ENCODE measurements around the gene SYTL4. TPM values are rescaled to one million over a fixed set of nuclear protein-coding genes. Genes with fewer than 3 reads are reported as not detected.
A peak's percentile ranks its signal among the peaks of the same experiment; 100 is the strongest.

SYTL4 gene
- total RNA-seq, 1 donor from 2014 or later = 15.3 TPM

DNA sequence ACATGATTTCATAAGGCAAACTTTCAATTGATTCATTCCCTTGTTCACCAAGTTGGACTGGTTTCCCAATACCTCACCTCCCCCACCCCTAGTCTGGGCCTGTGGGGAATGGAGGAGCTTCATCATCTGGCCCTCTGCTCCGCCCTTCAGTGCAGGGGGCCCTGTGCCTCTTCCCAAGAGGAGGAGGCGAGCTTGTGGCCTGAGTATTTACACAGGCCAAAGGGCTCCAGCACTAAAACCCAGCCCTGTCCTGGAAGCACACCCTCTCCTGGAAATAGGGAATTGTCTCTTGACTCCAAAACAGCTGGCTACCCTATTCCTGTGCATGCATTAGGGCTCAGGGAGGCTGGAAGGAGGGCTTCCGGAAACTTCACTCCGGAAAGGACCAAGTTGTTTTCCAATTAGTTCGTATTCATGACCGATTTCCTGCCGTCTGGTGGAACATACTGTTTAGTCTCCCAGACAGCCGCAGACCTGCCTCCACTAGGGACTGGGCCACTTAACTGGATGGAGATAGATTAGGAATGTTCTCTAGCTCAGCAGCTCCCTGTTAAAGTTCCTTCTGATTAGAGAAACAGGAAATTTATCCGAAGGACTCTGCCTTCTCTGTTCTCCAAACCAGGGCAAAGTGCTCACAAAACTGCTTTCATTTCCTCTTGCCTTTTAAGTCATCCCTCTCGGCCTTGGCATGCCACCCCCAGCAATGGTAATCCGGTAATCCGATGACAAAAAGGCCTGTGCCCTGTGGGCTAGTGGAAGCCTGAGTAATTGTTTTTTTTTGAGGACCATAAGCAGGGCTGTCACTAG lies 82.2 kb downstream of the SYTL4 start:
- intact Hi-C loops (cut with DNase I) = no loop called here
- Histone ChIP-seq H3K27me3 (ENCODE audit: low read depth) (no peaks in the 10 kb centered on the region), H3K4me1 (peaks cover 5% of the 10 kb centered on the region), H3K9me3 (no peaks in the 10 kb centered on the region), H3K4me3 (no peak overlapping the region), H3K36me3 (no peaks in the 10 kb centered on the region), H3K27ac (peak overlapping the region; percentile 75)
- DNase-seq (peak; percentile 45), ATAC-seq (peak; percentile 75 to 82)
- TF ChIP-seq, protein P1, sequence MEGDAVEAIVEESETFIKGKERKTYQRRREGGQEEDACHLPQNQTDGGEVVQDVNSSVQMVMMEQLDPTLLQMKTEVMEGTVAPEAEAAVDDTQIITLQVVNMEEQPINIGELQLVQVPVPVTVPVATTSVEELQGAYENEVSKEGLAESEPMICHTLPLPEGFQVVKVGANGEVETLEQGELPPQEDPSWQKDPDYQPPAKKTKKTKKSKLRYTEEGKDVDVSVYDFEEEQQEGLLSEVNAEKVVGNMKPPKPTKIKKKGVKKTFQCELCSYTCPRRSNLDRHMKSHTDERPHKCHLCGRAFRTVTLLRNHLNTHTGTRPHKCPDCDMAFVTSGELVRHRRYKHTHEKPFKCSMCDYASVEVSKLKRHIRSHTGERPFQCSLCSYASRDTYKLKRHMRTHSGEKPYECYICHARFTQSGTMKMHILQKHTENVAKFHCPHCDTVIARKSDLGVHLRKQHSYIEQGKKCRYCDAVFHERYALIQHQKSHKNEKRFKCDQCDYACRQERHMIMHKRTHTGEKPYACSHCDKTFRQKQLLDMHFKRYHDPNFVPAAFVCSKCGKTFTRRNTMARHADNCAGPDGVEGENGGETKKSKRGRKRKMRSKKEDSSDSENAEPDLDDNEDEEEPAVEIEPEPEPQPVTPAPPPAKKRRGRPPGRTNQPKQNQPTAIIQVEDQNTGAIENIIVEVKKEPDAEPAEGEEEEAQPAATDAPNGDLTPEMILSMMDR (IDR thresholded peaks at IDR 0.05) = no peak

DNA sequence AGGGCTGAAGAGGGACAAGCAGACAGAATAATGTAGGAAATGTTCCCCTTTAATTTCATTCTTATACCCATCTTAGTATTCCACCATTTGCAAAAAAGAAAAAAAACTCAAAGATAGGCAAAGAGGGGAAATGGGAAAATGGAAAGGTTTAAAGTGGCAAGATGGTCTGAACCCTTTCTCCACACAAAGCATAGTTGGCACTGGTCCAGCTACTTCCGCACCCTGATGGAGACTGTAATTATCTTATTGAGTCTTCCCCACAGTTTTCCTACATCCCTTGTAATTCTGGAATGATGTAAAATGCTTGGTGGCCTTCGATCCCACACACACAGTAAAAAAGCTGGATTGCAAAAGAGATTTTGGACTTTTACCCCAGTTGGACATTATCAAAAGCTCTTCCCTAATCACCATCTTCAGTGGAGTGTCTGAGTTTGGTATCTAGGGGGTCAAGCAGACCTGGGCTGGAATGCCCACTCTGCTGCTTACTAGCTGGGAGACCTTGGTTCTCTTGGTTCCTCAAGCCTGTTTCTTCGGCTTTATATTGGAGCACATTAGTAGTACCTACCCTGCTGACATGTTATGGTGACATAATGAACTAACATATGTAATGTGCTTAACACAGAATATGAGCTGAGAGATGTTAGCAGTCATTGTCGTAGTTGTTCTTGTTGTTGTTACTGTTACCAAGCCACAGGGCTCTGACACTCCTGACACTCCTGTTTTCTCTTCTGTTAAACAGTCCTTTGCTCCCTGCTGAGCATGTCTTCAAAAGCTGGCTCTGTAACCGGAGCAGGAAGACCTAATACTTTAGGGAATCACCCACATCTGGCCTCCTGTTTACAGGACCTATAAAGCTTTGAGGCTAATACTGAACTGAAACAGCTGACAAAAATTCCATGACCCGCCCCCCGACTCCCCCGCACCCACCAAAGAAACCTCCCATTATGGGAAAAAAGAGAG lies 83.2 kb downstream of the SYTL4 start:
- TF ChIP-seq, protein P1 (IDR thresholded peaks at IDR 0.05) = no peak
- DNase-seq (no peak), ATAC-seq (peak; percentile 7 to 17)
- H3K27ac ChIP-seq = peak overlapping the region; percentile 75
- no peaks in the 10 kb centered on the region for H3K27me3 ChIP-seq (ENCODE audit: low read depth)
- H3K9me3 ChIP-seq = no peaks in the 10 kb centered on the region
- H3K4me1 ChIP-seq = peaks cover 5% of the 10 kb centered on the region
- no peak overlapping the region for H3K4me3 ChIP-seq
- H3K36me3 ChIP-seq = no peaks in the 10 kb centered on the region
- intact Hi-C loops (cut with DNase I) = no loop called here

DNA sequence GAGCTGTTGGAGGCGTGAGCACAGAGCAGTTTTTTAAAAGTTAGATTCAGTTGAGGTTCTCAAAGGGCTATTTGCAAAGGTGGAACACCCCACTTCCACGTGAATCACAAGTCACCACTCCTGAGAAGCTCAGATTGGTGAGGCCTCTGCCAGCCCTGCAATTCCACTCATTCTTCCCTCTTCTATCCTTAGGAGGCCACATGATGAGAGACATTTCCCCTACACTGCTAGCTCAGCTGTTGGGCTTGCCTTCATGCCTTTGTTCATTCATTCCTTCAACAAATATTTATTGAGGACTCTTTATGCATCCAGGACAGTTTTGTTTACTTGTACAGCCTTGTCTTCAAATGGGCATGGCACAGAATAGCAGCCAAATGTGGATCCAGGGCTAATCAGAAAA lies 84.2 kb downstream of the SYTL4 start:
- ATAC-seq = no peak
- intact Hi-C loops (cut with DNase I) = no loop called here

DNA sequence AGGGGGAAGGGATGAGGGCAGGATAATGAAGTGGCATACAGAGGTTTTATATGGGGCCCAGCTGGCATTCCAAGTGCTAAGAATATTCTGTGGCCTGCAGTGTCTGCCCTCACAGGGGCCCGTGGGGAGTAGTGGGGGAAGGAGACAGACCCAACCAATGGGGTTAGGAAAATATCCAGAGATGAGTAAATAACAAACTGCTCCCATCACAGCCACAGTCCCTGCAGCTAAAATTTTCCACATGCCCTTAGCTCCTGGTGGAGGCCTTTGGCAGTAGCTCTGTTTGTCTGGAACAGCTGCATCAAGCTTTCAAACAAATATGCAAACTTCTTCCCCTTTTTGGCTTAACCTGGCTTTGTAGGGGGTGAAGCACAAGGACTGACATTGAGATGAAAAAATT lies 84.8 kb downstream of the SYTL4 start:
- ATAC-seq = peak; percentile 6 to 34

More for the DNA sequence above, 84.2 kb downstream of the SYTL4 start:
- Histone ChIP-seq H3K27me3 (ENCODE audit: low read depth) (no peaks in the 10 kb centered on the region), H3K27ac (peak overlapping the region; percentile 75), H3K4me1 (peaks cover 5% of the 10 kb centered on the region), H3K36me3 (no peaks in the 10 kb centered on the region), H3K9me3 (no peaks in the 10 kb centered on the region), H3K4me3 (no peak overlapping the region)
- no peak for DNase-seq
- TF ChIP-seq, protein P1 (IDR thresholded peaks at IDR 0.05) = no peak

DNA sequence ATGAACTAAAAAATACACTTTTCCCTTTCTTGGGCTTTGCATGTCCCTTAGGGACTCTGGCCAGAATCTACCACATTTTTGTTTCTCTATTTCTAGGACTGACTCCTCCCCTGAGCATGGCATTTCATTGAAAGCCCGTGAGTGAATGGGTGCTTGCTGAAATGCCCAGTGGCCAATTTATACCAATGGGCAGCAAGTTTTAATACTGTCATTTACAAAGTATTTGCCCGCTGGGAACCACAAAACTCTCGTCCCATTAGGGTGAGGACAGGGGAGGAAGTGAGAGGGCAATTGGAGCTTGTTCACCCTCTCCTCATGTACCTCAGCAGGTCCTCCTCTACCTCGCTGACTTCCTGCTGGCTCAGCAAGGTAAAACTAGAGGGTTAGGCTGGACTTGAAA lies 86.8 kb downstream of the SYTL4 start:
- no peaks in the 10 kb centered on the region for H3K9me3 ChIP-seq
- peak overlapping the region; percentile 58 for H3K27ac ChIP-seq
- H3K4me1 ChIP-seq = peaks cover 5% of the 10 kb centered on the region
- H3K4me3 ChIP-seq = peak overlapping the region; percentile 37
- H3K36me3 ChIP-seq = no peaks in the 10 kb centered on the region
- TF ChIP-seq, protein P1 (IDR thresholded peaks at IDR 0.05) = no peak
- intact Hi-C loops (cut with DNase I) = no loop called here
- DNase-seq = no peak
- H3K27me3 ChIP-seq (ENCODE audit: low read depth) = no peaks in the 10 kb centered on the region
- no peak for ATAC-seq

More for the DNA sequence above, 84.8 kb downstream of the SYTL4 start:
- no peaks in the 10 kb centered on the region for H3K9me3 ChIP-seq
- H3K4me1 ChIP-seq = peaks cover 5% of the 10 kb centered on the region
- DNase-seq = no peak
- H3K27me3 ChIP-seq (ENCODE audit: low read depth) = no peaks in the 10 kb centered on the region
- intact Hi-C loops (cut with DNase I) = no loop called here
- TF ChIP-seq, protein P1 (IDR thresholded peaks at IDR 0.05) = no peak
- H3K4me3 ChIP-seq = no peak overlapping the region
- H3K36me3 ChIP-seq = no peaks in the 10 kb centered on the region
- no peak overlapping the region for H3K27ac ChIP-seq

Measured in lower lobe of right lung (tissue), 2 donors.